GF-D8 (cell line): ENCODE data around the gene BCAR3.
"Not testable (repeated sequence)": the region's sequence is repeated elsewhere in the genome, so short reads cannot be mapped to it uniquely, and the experiment has no call there.

ENCODE experiments used
- DNase-seq: peaks from one replicate; lab custom pipeline; 2025; lab: John Stamatoyannopoulos, UW

Gene BCAR3

GRCh38 chr1:93597709-93598108 is 83.9 kb downstream of the BCAR3 start:
- no peak for DNase-seq

DNA sequence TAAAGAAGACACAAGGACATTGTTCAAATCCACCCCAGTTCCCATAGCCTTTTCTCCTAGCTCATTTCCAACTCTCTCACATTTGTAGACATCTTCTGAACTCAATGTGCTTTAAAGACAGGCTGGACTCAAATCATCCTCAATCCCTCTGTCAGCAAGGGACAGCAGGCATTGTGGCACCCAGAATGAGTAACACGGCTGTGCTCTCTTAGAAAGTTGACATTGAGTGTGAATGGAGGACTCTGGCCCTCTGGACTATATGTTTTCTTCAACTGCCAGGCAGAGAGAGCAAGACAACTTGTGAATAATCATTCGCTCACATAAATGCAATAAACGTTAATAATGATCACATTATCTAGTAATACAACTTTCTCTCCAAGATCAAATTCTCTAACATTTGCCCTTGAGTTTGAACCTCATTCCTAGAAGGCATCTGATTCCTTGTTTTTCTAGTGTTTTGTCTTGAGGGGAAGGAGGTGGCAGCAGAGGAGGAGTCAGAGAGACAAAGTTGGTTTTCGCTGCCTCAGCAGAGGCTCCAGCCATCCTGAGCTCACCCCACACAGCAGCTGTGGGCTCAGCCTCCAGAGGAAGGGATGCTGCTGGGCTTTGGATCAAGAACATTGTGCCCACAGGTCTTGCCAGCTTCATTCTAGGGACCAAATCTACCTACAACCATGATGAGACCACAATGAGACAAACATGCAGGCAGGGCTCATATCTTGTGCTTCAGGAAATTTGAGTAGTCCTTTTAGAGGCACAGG is 85.1 kb downstream of the BCAR3 start:
- DNase-seq: no peak

- DNase-seq: no peak
Observed at GRCh38 chr1:93595743-93596142, 85.9 kb downstream of the BCAR3 start.

DNA sequence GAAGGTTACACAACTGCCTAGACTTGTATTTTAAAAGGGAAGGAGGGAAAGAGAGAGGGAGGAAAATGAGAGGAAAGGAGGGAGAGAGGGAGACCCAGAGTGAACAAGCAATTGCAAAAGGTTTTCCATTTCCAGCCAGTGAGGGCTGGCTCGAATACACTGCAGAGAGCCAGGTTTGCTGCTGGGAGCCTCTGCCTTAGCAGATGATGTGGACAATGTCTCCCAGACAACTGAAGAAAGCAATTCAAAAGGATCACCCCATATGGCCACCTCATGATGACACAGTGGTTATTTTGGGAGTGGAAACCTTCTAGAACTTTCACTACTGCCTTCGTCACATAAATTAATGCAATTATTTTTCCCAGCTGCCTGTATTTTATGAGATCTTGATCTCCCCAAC is 86.4 kb downstream of the BCAR3 start:
- DNase-seq: no peak

GRCh38 chr1:93594603-93594880 is 87.1 kb downstream of the BCAR3 start:
- DNase-seq: no peak

DNA sequence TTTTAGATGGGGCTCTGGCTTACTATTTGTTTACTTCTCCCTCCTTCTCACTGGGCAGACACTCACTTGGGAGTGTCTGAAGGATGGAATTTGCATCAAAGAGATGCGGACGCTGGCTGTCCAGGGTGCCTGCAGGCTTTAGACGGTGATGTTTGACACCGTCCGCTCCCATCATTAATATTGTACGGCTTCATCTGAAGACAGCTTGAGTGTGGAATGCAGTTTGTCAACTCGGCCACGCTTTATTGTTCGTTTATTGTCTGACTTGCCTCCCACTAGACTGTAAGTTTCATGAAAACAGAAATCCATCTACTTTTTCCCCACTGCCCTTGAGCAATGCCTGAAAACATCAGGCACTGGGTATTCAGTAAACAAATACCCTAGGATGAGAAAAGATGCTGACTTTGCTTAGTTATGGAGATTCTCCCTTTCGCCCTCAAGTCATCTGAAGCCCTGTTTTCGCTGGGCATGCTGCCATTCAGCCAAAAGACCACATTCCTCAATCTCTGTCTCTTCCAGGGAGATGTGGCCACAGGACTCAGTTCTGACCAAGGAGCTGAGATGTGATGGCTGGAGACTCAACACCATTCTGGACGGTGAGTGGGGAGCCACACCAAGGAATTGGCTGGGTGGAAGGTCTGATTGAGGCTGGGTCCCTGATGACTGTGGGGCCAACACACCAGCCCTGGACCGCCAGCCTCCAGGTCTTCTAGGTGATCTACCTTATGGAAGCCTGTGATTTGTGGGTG is 87.6 kb downstream of the BCAR3 start:
- DNase-seq: no peak

GRCh38 chr1:93592551-93592949 is 89.1 kb downstream of the BCAR3 start:
- DNase-seq: no peak

- DNase-seq: no peak
Observed at GRCh38 chr1:93591676-93592550, 89.7 kb downstream of the BCAR3 start.

DNA sequence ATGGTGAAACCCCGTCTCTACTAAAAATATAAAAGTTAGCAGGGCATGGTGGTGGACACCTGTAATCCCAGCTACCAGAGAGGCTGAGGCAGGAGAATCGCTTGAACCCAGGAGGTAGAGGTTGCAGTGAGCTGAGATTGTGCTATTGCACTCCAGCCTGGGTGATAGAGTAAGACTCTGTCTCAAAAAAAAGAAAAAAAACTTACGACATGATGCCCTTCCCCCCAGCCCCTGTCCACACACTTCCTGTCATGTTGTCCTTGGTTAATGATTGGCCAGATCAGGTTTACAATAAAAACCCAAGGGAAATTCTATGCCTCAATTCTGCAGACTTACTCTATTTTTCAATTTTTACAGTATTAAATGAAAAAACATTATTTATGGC is 90.4 kb downstream of the BCAR3 start:
- not testable (repeated sequence) for DNase-seq

GRCh38 chr1:93588955-93589354 is 92.7 kb downstream of the BCAR3 start:
- DNase-seq: no peak

- no peak for DNase-seq
Observed at GRCh38 chr1:93588206-93588605, 93.4 kb downstream of the BCAR3 start.

DNA sequence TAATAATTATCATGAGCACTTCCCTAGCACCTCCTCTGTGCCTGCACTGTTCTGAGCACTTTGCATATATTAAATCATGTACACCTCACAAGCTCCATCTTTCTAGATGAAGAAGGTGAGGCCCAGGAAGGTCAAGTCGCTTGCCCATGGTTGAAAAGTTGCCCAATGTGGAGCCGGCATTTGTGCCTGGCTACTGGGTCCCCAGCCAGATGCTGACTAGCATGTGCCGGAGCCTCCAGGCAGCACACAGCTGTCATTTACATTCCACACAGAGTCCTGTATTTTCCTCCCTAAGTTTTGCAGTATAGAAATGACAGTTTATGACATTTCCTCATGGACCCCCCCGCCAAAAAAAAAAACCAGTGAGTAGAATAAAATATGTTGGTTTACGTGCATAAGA is 94.3 kb downstream of the BCAR3 start:
- DNase-seq: no peak

- no peak for DNase-seq
Observed at GRCh38 chr1:93585059-93585966, 96.3 kb downstream of the BCAR3 start.

GRCh38 chr1:93584261-93585003 is 97.2 kb downstream of the BCAR3 start:
- no peak for DNase-seq

GRCh38 chr1:93581917-93582850 is 99.5 kb downstream of the BCAR3 start:
- DNase-seq: no peak

GRCh38 chr1:93579891-93580290 is 101.7 kb downstream of the BCAR3 start:
- no peak for DNase-seq

DNA sequence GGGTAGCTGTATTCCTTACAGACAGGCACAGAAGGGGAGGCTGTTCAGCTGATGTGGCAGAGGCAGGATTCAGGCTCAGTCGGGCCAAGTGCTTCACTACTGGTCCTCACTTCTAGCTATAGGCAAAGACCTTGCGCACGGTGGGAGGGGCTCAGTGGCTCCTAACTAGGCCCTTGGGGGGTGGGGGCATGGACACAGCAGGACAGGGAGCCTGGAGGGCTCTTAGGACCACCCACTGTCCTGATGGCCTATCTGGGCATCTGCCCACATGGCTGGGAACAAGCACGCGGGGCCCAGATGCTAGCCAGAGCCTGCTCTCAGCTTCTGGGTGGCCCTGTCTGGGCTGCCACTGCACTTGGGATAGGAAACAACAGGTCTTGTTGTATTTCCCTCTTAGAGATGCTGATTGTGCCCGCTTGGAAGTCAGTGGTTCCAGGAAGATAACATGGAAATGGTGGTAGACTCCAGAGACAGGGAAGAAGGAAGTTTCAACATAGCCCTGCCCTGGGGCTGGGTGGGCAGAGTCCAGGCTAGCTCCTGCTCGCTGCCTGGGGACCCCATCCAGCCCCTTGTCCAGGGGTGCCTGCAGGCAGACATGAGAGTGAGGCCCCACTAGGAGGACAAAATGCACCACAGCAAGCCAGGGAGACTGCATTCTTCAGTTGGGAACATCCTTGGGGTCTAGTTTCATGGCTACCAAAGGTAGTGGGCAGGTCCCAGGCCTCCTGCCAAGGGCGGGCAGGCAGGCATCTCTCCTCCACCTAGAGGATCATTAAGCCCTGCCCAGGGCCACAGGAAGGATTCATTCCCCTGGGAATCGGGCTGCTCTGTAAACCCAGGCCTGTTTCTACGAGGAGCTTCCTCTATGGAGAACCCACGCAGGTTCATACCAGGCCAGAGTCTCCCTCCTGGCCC is 102.5 kb downstream of the BCAR3 start:
- DNase-seq: no peak

DNA sequence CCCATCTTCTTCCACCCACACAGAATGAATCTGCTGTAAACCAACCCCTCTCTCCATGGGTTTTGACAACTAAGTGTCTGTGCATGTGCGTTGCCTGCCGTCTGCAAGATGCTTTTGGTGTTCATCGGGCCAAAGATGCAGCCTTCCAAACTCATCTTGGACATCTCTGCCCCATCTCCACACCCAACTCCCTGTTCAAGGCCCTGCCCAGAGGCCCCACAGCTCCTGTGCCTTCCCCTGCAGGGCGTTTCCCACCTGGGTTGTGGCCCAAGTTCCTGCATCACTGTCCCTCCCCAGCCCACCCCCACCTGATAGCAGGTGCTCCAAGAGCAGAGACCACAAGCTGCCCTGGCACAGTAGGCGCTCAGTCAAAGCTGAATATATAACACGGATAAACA is 103.2 kb downstream of the BCAR3 start:
- DNase-seq: no peak
